GM12864 (cell line): ENCODE results near the gene IGF2BP3.

Experiments used
- DNase-seq: peaks from one replicate; pipeline ENCODE4 v3.0.0-alpha.2; 2011; ENCODE audit warnings: low read depth
- H3K4me3 ChIP-seq: 2 replicates; pipeline ENCODE4 v1.5.1; 2011; ENCODE audit warnings: mild to moderate bottlenecking, low read depth, low read length, control low read depth
- CTCF ChIP-seq: IDR thresholded peaks from 2 replicates; pipeline ENCODE4 v1.5.1; 2011; ENCODE audit warnings: low read depth, mild to moderate bottlenecking, moderate library complexity, low read length, control low read depth, inconsistent platforms; ENCODE audit errors: missing control alignments

IGF2BP3 gene

GRCh38 chr7:23487670-23488069 is 17.4 kb upstream of the IGF2BP3 start:
- no peak for DNase-seq
- no peak overlapping the region for H3K4me3 ChIP-seq
- TF ChIP-seq CTCF: no peak

- DNase-seq: no peak
- no peak overlapping the region for H3K4me3 ChIP-seq
- TF ChIP-seq CTCF: no peak
Measured at GRCh38 chr7:23486002-23486773, 15.9 kb upstream of the IGF2BP3 start.

- no peak for TF ChIP-seq CTCF
- no peak for DNase-seq
- H3K4me3 ChIP-seq: no peak overlapping the region
Measured at GRCh38 chr7:23482686-23483085, 12.4 kb upstream of the IGF2BP3 start.

GRCh38 chr7:23477962-23478866 is 7.9 kb upstream of the IGF2BP3 start:
- no peak for TF ChIP-seq CTCF
- H3K4me3 ChIP-seq: no peak overlapping the region
- no peak for DNase-seq

- TF ChIP-seq CTCF: no peak
- no peak for DNase-seq
- H3K4me3 ChIP-seq: no peak overlapping the region
Measured at GRCh38 chr7:23477157-23477499, 6.8 kb upstream of the IGF2BP3 start.

GRCh38 chr7:23476286-23477156 is 6.2 kb upstream of the IGF2BP3 start:
- peak overlapping the region; percentile 18; the same call in 1 of the 2 replicates for H3K4me3 ChIP-seq
- no peak for TF ChIP-seq CTCF
- no peak for DNase-seq
